ENCODE results near the gene HACD3. TPM values are rescaled to one million over a fixed set of nuclear protein-coding genes. Genes with fewer than 3 reads are reported as not detected.
"Not testable (repeated sequence)": the region's sequence is repeated elsewhere in the genome, so short reads cannot be mapped to it uniquely, and the experiment has no call there.

The HACD3 gene
- total RNA-seq, 1 experiment from 2014 or later: 177 TPM

- no peak overlapping the region for H3K4me3 ChIP-seq
- peaks cover 66% of the 10 kb centered on the region for H3K36me3 ChIP-seq
- DNase-seq (ENCODE audit: low read depth in 1 of 2, low spot score in 2 of 2): no peak
Observed at GRCh38 chr15:65595960-65596359, 65.7 kb downstream of the HACD3 start.

GRCh38 chr15:65598468-65598867 is 68.2 kb downstream of the HACD3 start:
- no peak for DNase-seq (ENCODE audit: low read depth in 1 of 2, low spot score in 2 of 2)
- H3K27ac ChIP-seq: no peak overlapping the region
- no peak overlapping the region for H3K4me3 ChIP-seq
- H3K4me1 ChIP-seq (replicated peaks): no peaks in the 10 kb centered on the region
- peaks cover 64% of the 10 kb centered on the region for H3K36me3 ChIP-seq
- H3K9me3 ChIP-seq (replicated peaks): no peaks in the 10 kb centered on the region
- H3K27me3 ChIP-seq (replicated peaks): no peaks in the 10 kb centered on the region

More at GRCh38 chr15:65595960-65596359, 65.7 kb downstream of the HACD3 start:
- no peaks in the 10 kb centered on the region for H3K4me1 ChIP-seq (replicated peaks)
- H3K9me3 ChIP-seq (replicated peaks): no peaks in the 10 kb centered on the region
- H3K27ac ChIP-seq: no peak overlapping the region
- H3K27me3 ChIP-seq (replicated peaks): no peaks in the 10 kb centered on the region

GRCh38 chr15:65599677-65600076 is 69.4 kb downstream of the HACD3 start:
- no peaks in the 10 kb centered on the region for H3K4me1 ChIP-seq (replicated peaks)
- H3K27me3 ChIP-seq (replicated peaks): no peaks in the 10 kb centered on the region
- H3K27ac ChIP-seq: no peak overlapping the region
- no peak overlapping the region for H3K4me3 ChIP-seq
- H3K36me3 ChIP-seq: peaks cover 70% of the 10 kb centered on the region
- no peaks in the 10 kb centered on the region for H3K9me3 ChIP-seq (replicated peaks)
- DNase-seq (ENCODE audit: low read depth in 1 of 2, low spot score in 2 of 2): no peak

- no peaks in the 10 kb centered on the region for H3K27me3 ChIP-seq (replicated peaks)
- no peak overlapping the region for H3K27ac ChIP-seq
- peaks cover 53% of the 10 kb centered on the region for H3K36me3 ChIP-seq
- H3K4me1 ChIP-seq (replicated peaks): no peaks in the 10 kb centered on the region
- H3K9me3 ChIP-seq (replicated peaks): no peaks in the 10 kb centered on the region
- DNase-seq (ENCODE audit: low read depth in 1 of 2, low spot score in 2 of 2): no peak
- H3K4me3 ChIP-seq: no peak overlapping the region
Observed at GRCh38 chr15:65603134-65603533, 72.9 kb downstream of the HACD3 start.

- peaks cover 48% of the 10 kb centered on the region for H3K36me3 ChIP-seq
- H3K4me1 ChIP-seq (replicated peaks): no peaks in the 10 kb centered on the region
- no peak for DNase-seq (ENCODE audit: low read depth in 1 of 2, low spot score in 2 of 2)
- no peak overlapping the region for H3K27ac ChIP-seq
- no peaks in the 10 kb centered on the region for H3K9me3 ChIP-seq (replicated peaks)
- no peak overlapping the region for H3K4me3 ChIP-seq
- H3K27me3 ChIP-seq (replicated peaks): no peaks in the 10 kb centered on the region
Observed at GRCh38 chr15:65603559-65603958, 73.3 kb downstream of the HACD3 start.

- H3K4me1 ChIP-seq (replicated peaks): peaks cover 10% of the 10 kb centered on the region; the same call in 1 of the 2 replicates
- peak within 1 kb of the TSS; percentile 77 for H3K27ac ChIP-seq
- H3K36me3 ChIP-seq: peaks cover 5% of the 10 kb centered on the region; the same call in 1 of the 2 replicates
- no peaks in the 10 kb centered on the region for H3K9me3 ChIP-seq (replicated peaks)
- DNase-seq (ENCODE audit: low read depth in 1 of 2, low spot score in 2 of 2): peak; percentile 97 to 98
- no peaks in the 10 kb centered on the region for H3K27me3 ChIP-seq (replicated peaks)
- peak within 1 kb of the TSS; percentile 73 for H3K4me3 ChIP-seq
Observed at GRCh38 chr15:65610871-65611718, 80.8 kb downstream of the HACD3 start, which contains the start of gene INTS14. Gene INTS14, minus strand, starts transcription at chr15:65611131. Its CDS starts 3,751 bp downstream, at chr15:65607380.

- Histone ChIP-seq H3K36me3 (peaks cover 5% of the 10 kb centered on the region; the same call in 1 of the 2 replicates), H3K27me3 (replicated peaks) (no peaks in the 10 kb centered on the region), H3K4me1 (replicated peaks) (peaks cover 10% of the 10 kb centered on the region; the same call in 1 of the 2 replicates), H3K9me3 (replicated peaks) (no peaks in the 10 kb centered on the region), H3K4me3 (peak overlapping the region; percentile 73), H3K27ac (peak overlapping the region; percentile 77)
- no peak for DNase-seq (ENCODE audit: low read depth in 1 of 2, low spot score in 2 of 2)
Observed at GRCh38 chr15:65611888-65612615, 81.8 kb downstream of the HACD3 start.

- Histone ChIP-seq H3K9me3 (replicated peaks) (no peaks in the 10 kb centered on the region), H3K27ac (no peak overlapping the region), H3K4me3 (no peak overlapping the region), H3K27me3 (replicated peaks) (no peaks in the 10 kb centered on the region), H3K36me3 (peaks cover 5% of the 10 kb centered on the region; the same call in 1 of the 2 replicates), H3K4me1 (replicated peaks) (peaks cover 10% of the 10 kb centered on the region; the same call in 1 of the 2 replicates)
- no peak for DNase-seq (ENCODE audit: low read depth in 1 of 2, low spot score in 2 of 2)
Observed at GRCh38 chr15:65612616-65612946, 82.3 kb downstream of the HACD3 start.

- H3K36me3 ChIP-seq: peaks cover 5% of the 10 kb centered on the region; the same call in 1 of the 2 replicates
- no peak overlapping the region for H3K27ac ChIP-seq
- H3K27me3 ChIP-seq (replicated peaks): no peaks in the 10 kb centered on the region
- no peaks in the 10 kb centered on the region for H3K9me3 ChIP-seq (replicated peaks)
- no peak overlapping the region for H3K4me3 ChIP-seq
- H3K4me1 ChIP-seq (replicated peaks): peaks cover 10% of the 10 kb centered on the region; the same call in 1 of the 2 replicates
- DNase-seq (ENCODE audit: low read depth in 1 of 2, low spot score in 2 of 2): no peak
Observed at GRCh38 chr15:65612949-65613744, 82.9 kb downstream of the HACD3 start.

- not testable (repeated sequence) for H3K27ac ChIP-seq; H3K4me1 ChIP-seq (replicated peaks); DNase-seq (ENCODE audit: low read depth in 1 of 2, low spot score in 2 of 2); H3K36me3 ChIP-seq; H3K4me3 ChIP-seq; H3K27me3 ChIP-seq (replicated peaks); H3K9me3 ChIP-seq (replicated peaks)
Observed at GRCh38 chr15:65615887-65616286, 85.6 kb downstream of the HACD3 start.

GRCh38 chr15:65618560-65619109 is 88.4 kb downstream of the HACD3 start:
- no peaks in the 10 kb centered on the region for H3K36me3 ChIP-seq
- no peaks in the 10 kb centered on the region for H3K4me1 ChIP-seq (replicated peaks)
- no peak overlapping the region for H3K27ac ChIP-seq
- no peaks in the 10 kb centered on the region for H3K27me3 ChIP-seq (replicated peaks)
- DNase-seq (ENCODE audit: low read depth in 1 of 2, low spot score in 2 of 2): no peak
- no peak overlapping the region for H3K4me3 ChIP-seq
- H3K9me3 ChIP-seq (replicated peaks): no peaks in the 10 kb centered on the region

- no peaks in the 10 kb centered on the region for H3K9me3 ChIP-seq (replicated peaks)
- H3K4me3 ChIP-seq: no peak overlapping the region
- DNase-seq (ENCODE audit: low read depth in 1 of 2, low spot score in 2 of 2): no peak
- no peaks in the 10 kb centered on the region for H3K4me1 ChIP-seq (replicated peaks)
- no peaks in the 10 kb centered on the region for H3K27me3 ChIP-seq (replicated peaks)
- H3K27ac ChIP-seq: no peak overlapping the region
- no peaks in the 10 kb centered on the region for H3K36me3 ChIP-seq
Observed at GRCh38 chr15:65619626-65620290, 89.5 kb downstream of the HACD3 start.

- no peak overlapping the region for H3K27ac ChIP-seq
- no peaks in the 10 kb centered on the region for H3K36me3 ChIP-seq
- no peak overlapping the region for H3K4me3 ChIP-seq
- H3K9me3 ChIP-seq (replicated peaks): no peaks in the 10 kb centered on the region
- DNase-seq (ENCODE audit: low read depth in 1 of 2, low spot score in 2 of 2): no peak
- no peaks in the 10 kb centered on the region for H3K27me3 ChIP-seq (replicated peaks)
- H3K4me1 ChIP-seq (replicated peaks): no peaks in the 10 kb centered on the region
Observed at GRCh38 chr15:65620833-65621232, 90.6 kb downstream of the HACD3 start.

Data from SJSA1 (cell line).